Measurements from ENCODE around the gene PAXIP1.

Gene PAXIP1

GRCh38 chr7:154931906-154932305 is 71.0 kb downstream of the PAXIP1 start:
- TF ChIP-seq MAX (IDR thresholded peaks at IDR 0.05) (no peak), TAF1 (IDR thresholded peaks at IDR 0.05; ENCODE audit: low read depth) (no peak), NFIC (IDR thresholded peaks at IDR 0.05) (no peak), CEBPB (IDR thresholded peaks at IDR 0.05) (no peak), TCF12 (IDR thresholded peaks at IDR 0.05; ENCODE audit: low read depth) (no peak), EGR1 (IDR thresholded peaks at IDR 0.05) (no peak), TEAD4 (IDR thresholded peaks at IDR 0.05) (no peak)

- TF ChIP-seq EGR1 (IDR thresholded peaks at IDR 0.05), result no peak
- TF ChIP-seq, protein P1, sequence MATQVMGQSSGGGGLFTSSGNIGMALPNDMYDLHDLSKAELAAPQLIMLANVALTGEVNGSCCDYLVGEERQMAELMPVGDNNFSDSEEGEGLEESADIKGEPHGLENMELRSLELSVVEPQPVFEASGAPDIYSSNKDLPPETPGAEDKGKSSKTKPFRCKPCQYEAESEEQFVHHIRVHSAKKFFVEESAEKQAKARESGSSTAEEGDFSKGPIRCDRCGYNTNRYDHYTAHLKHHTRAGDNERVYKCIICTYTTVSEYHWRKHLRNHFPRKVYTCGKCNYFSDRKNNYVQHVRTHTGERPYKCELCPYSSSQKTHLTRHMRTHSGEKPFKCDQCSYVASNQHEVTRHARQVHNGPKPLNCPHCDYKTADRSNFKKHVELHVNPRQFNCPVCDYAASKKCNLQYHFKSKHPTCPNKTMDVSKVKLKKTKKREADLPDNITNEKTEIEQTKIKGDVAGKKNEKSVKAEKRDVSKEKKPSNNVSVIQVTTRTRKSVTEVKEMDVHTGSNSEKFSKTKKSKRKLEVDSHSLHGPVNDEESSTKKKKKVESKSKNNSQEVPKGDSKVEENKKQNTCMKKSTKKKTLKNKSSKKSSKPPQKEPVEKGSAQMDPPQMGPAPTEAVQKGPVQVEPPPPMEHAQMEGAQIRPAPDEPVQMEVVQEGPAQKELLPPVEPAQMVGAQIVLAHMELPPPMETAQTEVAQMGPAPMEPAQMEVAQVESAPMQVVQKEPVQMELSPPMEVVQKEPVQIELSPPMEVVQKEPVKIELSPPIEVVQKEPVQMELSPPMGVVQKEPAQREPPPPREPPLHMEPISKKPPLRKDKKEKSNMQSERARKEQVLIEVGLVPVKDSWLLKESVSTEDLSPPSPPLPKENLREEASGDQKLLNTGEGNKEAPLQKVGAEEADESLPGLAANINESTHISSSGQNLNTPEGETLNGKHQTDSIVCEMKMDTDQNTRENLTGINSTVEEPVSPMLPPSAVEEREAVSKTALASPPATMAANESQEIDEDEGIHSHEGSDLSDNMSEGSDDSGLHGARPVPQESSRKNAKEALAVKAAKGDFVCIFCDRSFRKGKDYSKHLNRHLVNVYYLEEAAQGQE (IDR thresholded peaks at IDR 0.05; ENCODE audit: low read depth), result no peak
These were observed 73.8 kb downstream of the PAXIP1 start for GRCh38 chr7:154929006-154929726.

GRCh38 chr7:154928136-154929005 is 74.6 kb downstream of the PAXIP1 start:
- no peak for TF ChIP-seq RAD21 (IDR thresholded peaks at IDR 0.05; ENCODE audit: low read depth)
- TF ChIP-seq EP300 (IDR thresholded peaks at IDR 0.05; ENCODE audit: borderline replicate concordance), result no peak
- TF ChIP-seq CREB1 (IDR thresholded peaks at IDR 0.05; ENCODE audit: low read depth), result no peak
- TF ChIP-seq, protein P1 (IDR thresholded peaks at IDR 0.05; ENCODE audit: low read depth), result no peak
- TF ChIP-seq TEAD4 (IDR thresholded peaks at IDR 0.05), result no peak
- TF ChIP-seq YY1 (IDR thresholded peaks at IDR 0.05; ENCODE audit: low read depth), result no peak
- no peak for TF ChIP-seq FOXM1 (IDR thresholded peaks at IDR 0.05; ENCODE audit: borderline replicate concordance, low read depth)
- no peak for TF ChIP-seq TCF12 (IDR thresholded peaks at IDR 0.05; ENCODE audit: low read depth)
- TF ChIP-seq TAF1 (IDR thresholded peaks at IDR 0.05; ENCODE audit: low read depth), result no peak
- TF ChIP-seq NFIC (IDR thresholded peaks at IDR 0.05), result no peak
- no peak for TF ChIP-seq MAX (IDR thresholded peaks at IDR 0.05)
- no peak for TF ChIP-seq EGR1 (IDR thresholded peaks at IDR 0.05)
- TF ChIP-seq ZBTB7A (IDR thresholded peaks at IDR 0.05; ENCODE audit: low read depth), result no peak
- no peak for TF ChIP-seq USF1 (IDR thresholded peaks at IDR 0.05)
- no peak for TF ChIP-seq CEBPB (IDR thresholded peaks at IDR 0.05)

- TF ChIP-seq CEBPB (IDR thresholded peaks at IDR 0.05), result 0 out of 2 replicates have a peak, but pooled peaks have one; percentile 26
- peak; percentile 71 for TF ChIP-seq RAD21 (IDR thresholded peaks at IDR 0.05; ENCODE audit: low read depth)
- no peak for TF ChIP-seq FOXM1 (IDR thresholded peaks at IDR 0.05; ENCODE audit: borderline replicate concordance, low read depth)
- TF ChIP-seq TCF12 (IDR thresholded peaks at IDR 0.05; ENCODE audit: low read depth), result no peak
These were observed 75.2 kb downstream of the PAXIP1 start for GRCh38 chr7:154927624-154928125.

GRCh38 chr7:154919344-154920225 is 83.3 kb downstream of the PAXIP1 start:
- TF ChIP-seq NFIC (IDR thresholded peaks at IDR 0.05), result no peak
- TF ChIP-seq YY1 (IDR thresholded peaks at IDR 0.05; ENCODE audit: low read depth), result no peak
- no peak for TF ChIP-seq EP300 (IDR thresholded peaks at IDR 0.05; ENCODE audit: borderline replicate concordance)
- no peak for TF ChIP-seq USF1 (IDR thresholded peaks at IDR 0.05)
- no peak for TF ChIP-seq ZBTB7A (IDR thresholded peaks at IDR 0.05; ENCODE audit: low read depth)
